Breast epithelium (tissue), 3 donors: ENCODE measurements around the gene SMAD7.

ENCODE experiments used
- CTCF ChIP-seq, 3 donors: fragments of 450-650 bp; IDR thresholded peaks; one replicate each; pipeline ENCODE4 v1.5.1; 2016 to 2017; ENCODE audit warnings: antibody characterized with exemption in 3 of 3, mild to moderate bottlenecking in 3 of 3, moderate library complexity in 3 of 3
- POLR2A ChIP-seq: fragments of 450-650 bp; IDR thresholded peaks from one replicate; pipeline ENCODE4 v1.6.1; 2016; ENCODE audit warnings: antibody characterized with exemption, mild to moderate bottlenecking, moderate library complexity

- TF ChIP-seq POLR2A (no peak), CTCF (IDR thresholded peaks at IDR 0.05) (no peak)
Measured at GRCh38 chr18:48902856-48903601, 47.7 kb downstream of the SMAD7 start.
